GM12878 (cell line): ENCODE data around the gene KDM6B. TPM values are rescaled to one million over a fixed set of nuclear protein-coding genes. Genes with fewer than 3 reads are reported as not detected.

Experiments used
- ATAC-seq: fragments of 200-7000 bp; cut with Tn5 transposase; 3 replicates; pipeline ENCODE4 v1.9.1; 2020; ENCODE audit warnings: mild to moderate bottlenecking, moderate library complexity
- BruUV-seq: library from RNA; stranded (reverse); fragments of 400-500 nt; replicated peaks from 2 replicates; lab custom pipeline; 2021; lab: Mats Ljungman, UMichigan
- CTCF ChIA-PET: fragments of 300-600 bp; sonication (Branson Sonifier 250); formaldehyde crosslinking; extraction: SDS; loops from one replicate; lab custom pipeline; 2021; ENCODE audit warnings: inconsistent platforms; lab: Yijun Ruan, JAX
- POLR2A ChIA-PET: fragments of 350-600 bp; formaldehyde crosslinking; extraction: SDS; loops from one replicate; lab custom pipeline; 2021; ENCODE audit warnings: inconsistent platforms; lab: Charles Lee
- RAD21 ChIA-PET: fragments of 300-600 bp; sonication (Branson Sonifier 250); formaldehyde crosslinking; loops from one replicate; lab custom pipeline; 2023; ENCODE audit warnings: antibody characterized with exemption; ENCODE audit not compliant: unreplicated experiment; lab: Charles Lee
- SMC1A ChIA-PET: fragments of 300-600 bp; sonication (Branson Sonifier 250); formaldehyde crosslinking; loops from one replicate; lab custom pipeline; 2023; ENCODE audit not compliant: unreplicated experiment, uncharacterized antibody; lab: Charles Lee
- DNase-seq: peaks from one replicate; pipeline ENCODE4 v3.0.0-alpha.2; 2011; ENCODE audit warnings: low read depth, low spot score
- FAIRE-seq: peaks from 3 replicates; lab custom pipeline; 2011; peaks lifted over from hg19 to GRCh38; lab: Jason Lieb, UNC
- H2AFZ ChIP-seq: 2 replicates; pipeline ENCODE4 v1.6.0; 2011; ENCODE audit warnings: low read depth, low read length, control low read depth; ENCODE audit not compliant: control insufficient read depth
- H3K27ac ChIP-seq: 2 replicates; pipeline ENCODE4 v1.5.1; 2011; ENCODE audit warnings: control low read depth; ENCODE audit not compliant: control insufficient read depth, insufficient read depth
- H3K27me3 ChIP-seq, 2 experiments: replicated peaks in 1 of 2; 2 replicates each; pipeline versions ENCODE4 v1.6.0 to v1.6.1; 2011; ENCODE audit warnings: low read length in 1 of 2; ENCODE audit not compliant: control insufficient read depth in 2 of 2, insufficient read depth in 2 of 2
- H3K36me3 ChIP-seq, 2 experiments: 2 replicates each; pipeline ENCODE4 v1.5.1; 2011; ENCODE audit warnings: low read length in 1 of 2; ENCODE audit not compliant: control insufficient read depth in 2 of 2, insufficient read depth in 2 of 2
- H3K4me1 ChIP-seq: 2 replicates; pipeline ENCODE4 v1.6.1; 2011; ENCODE audit warnings: mild to moderate bottlenecking, low read length, moderate library complexity, mixed read lengths; ENCODE audit not compliant: control insufficient read depth, insufficient read depth
- H3K4me2 ChIP-seq: 2 replicates; pipeline ENCODE4 v1.6.0; 2011; ENCODE audit warnings: control low read depth; ENCODE audit not compliant: control insufficient read depth, insufficient read depth
- H3K4me3 ChIP-seq: fragments of 200-600 bp; sonication (generic); 2 replicates; pipeline ENCODE4 v1.5.1; 2016
- H3K79me2 ChIP-seq: 2 replicates; pipeline ENCODE4 v1.6.0; 2011; ENCODE audit warnings: low read length; ENCODE audit not compliant: control insufficient read depth, insufficient read depth
- H3K9ac ChIP-seq: 2 replicates; pipeline ENCODE4 v1.8.0; 2011; ENCODE audit warnings: low read length, control low read depth, mixed read lengths; ENCODE audit not compliant: control insufficient read depth, insufficient read depth
- H3K9me3 ChIP-seq: replicated peaks from 3 replicates; pipeline ENCODE4 v1.5.1; 2011; ENCODE audit warnings: mild to moderate bottlenecking, low read length; ENCODE audit not compliant: control insufficient read depth, insufficient read depth
- H4K20me1 ChIP-seq: 2 replicates; pipeline ENCODE4 v1.6.0; 2011; ENCODE audit not compliant: control insufficient read depth, insufficient read depth
- BMI1 ChIP-seq: fragments of 450-650 bp; IDR thresholded peaks from 2 replicates; pipeline ENCODE4 v1.6.1; 2016; ENCODE audit warnings: mild to moderate bottlenecking, moderate library complexity, borderline replicate concordance
- GATAD2B ChIP-seq: fragments of 450-650 bp; conservative IDR thresholded peaks from 2 replicates; pipeline ENCODE4 v1.6.1; 2017; ENCODE audit warnings: low read depth, mild to moderate bottlenecking, moderate library complexity
- IRF4 ChIP-seq: IDR thresholded peaks from 2 replicates; pipeline ENCODE4 v1.6.1; 2011; ENCODE audit warnings: low read depth, low read length
- KLF5 ChIP-seq: fragments of 450-650 bp; IDR thresholded peaks from 2 replicates; pipeline ENCODE4 v1.6.1; 2014; ENCODE audit warnings: mild to moderate bottlenecking; ENCODE audit not compliant: partially characterized antibody
- NFIC ChIP-seq: IDR thresholded peaks from 2 replicates; pipeline ENCODE4 v1.6.1; 2012; ENCODE audit warnings: low read depth, mild to moderate bottlenecking, inconsistent platforms, low read length, moderate library complexity
- NR2F1 ChIP-seq: fragments of 450-650 bp; conservative IDR thresholded peaks from 2 replicates; pipeline ENCODE4 v1.6.1; 2017; ENCODE audit warnings: mild to moderate bottlenecking
- POU2F2 ChIP-seq: IDR thresholded peaks from 3 replicates; pipeline ENCODE4 v1.6.1; 2011; ENCODE audit warnings: low read depth, mild to moderate bottlenecking, low read length, borderline replicate concordance
- RAD21 ChIP-seq: IDR thresholded peaks from 2 replicates; pipeline ENCODE4 v1.6.1; 2011; ENCODE audit warnings: mild to moderate bottlenecking, low read depth, low read length, moderate library complexity; ENCODE audit not compliant: insufficient read depth
- RFX5 ChIP-seq: IDR thresholded peaks from 2 replicates; pipeline ENCODE4 v1.6.1; 2011; ENCODE audit warnings: low read depth, low read length, improper control_type of control experiment
- SP1 ChIP-seq: IDR thresholded peaks from one replicate; pipeline ENCODE4 v1.6.1; 2011; ENCODE audit warnings: low read depth, low read length
- TARDBP ChIP-seq: IDR thresholded peaks from 2 replicates; pipeline ENCODE4 v1.6.1; 2016; ENCODE audit warnings: borderline replicate concordance
- ZBED1 ChIP-seq: IDR thresholded peaks from 2 replicates; pipeline ENCODE4 v1.6.1; 2016; ENCODE audit warnings: borderline replicate concordance
- whole genome bisulfite sequencing: methylation state at CpG from one replicate; pipeline ENCODE4 v1.1.6; 2016; ENCODE audit warnings: low lambda C conversion rate; ENCODE audit not compliant: insufficient replicate concordance, insufficient coverage; ENCODE audit errors: missing lambda C conversion rate; 5-methylcytosine and 5-hydroxymethylcytosine counted together
- in situ Hi-C: fragments of 300-500 bp; cut with MboI; formaldehyde crosslinking; loops from 9 replicates; pipeline ENCODE4 v1.14.3; 2018; ENCODE audit warnings: mixed read lengths
- intact Hi-C: fragments of 100-400 bp; cut with micrococcal nuclease; formaldehyde crosslinking; loops from one replicate; pipeline ENCODE4 v1.14.2; 2022; ENCODE audit not compliant: unreplicated experiment
- polyA plus RNA-seq, 11 experiments: library from polyadenylated mRNA; depleted of rRNA in 4 of 11; unstranded in 6 of 11; stranded (reverse) in 5 of 11; fragments of >200 nt; fragmentation: Nextera tagmentation in 4 of 11; fragmentation: Illumina TruSeq in 1 of 11; extraction: Ambion mirVana in 4 of 11; extraction: Trizol in 1 of 11; gene quantifications; 1 replicate in 1 of 11; 2 replicates in 10 of 11; pipeline versions ENCODE4 v1.2.1 to v1.2.3, GENCODE V29; 2011 to 2016; ENCODE audit warnings: inconsistent platforms in 2 of 11, missing spikeins in 2 of 11, low read depth in 1 of 11
- total RNA-seq, 4 experiments: library from RNA; depleted of rRNA in 3 of 4; stranded (reverse); fragments of >200 nt in 3 of 4; fragmentation: Illumina TruSeq in 1 of 4; extraction: Trizol in 1 of 4; gene quantifications; 2 replicates each; pipeline versions ENCODE4 v1.2.1 to v1.2.3, GENCODE V29; 2013 to 2021
- TF ChIP-seq, protein P1 (sequence below): IDR thresholded peaks from 2 replicates; pipeline ENCODE4 v1.6.1; 2012; ENCODE audit warnings: improper control_type of control experiment, low read depth, low read length; ENCODE audit not compliant: insufficient replicate concordance

KDM6B gene
- total and polyA plus RNA-seq, 10 of the 15 experiments (the other 5 are each of a cell fraction or from before 2014, with no cell fraction given) = 0.05 to 33.5 (median 2.3) TPM

- DNase-seq (peak; percentile 100), ATAC-seq (peak; percentile 91), FAIRE-seq (peak; percentile 95)
- Histone ChIP-seq H4K20me1 (no peaks in the 10 kb centered on the region; the same call in 1 of the 2 replicates), H3K27ac (peak within 1 kb of the TSS; percentile 96), H2AFZ (peak within 1 kb of the TSS; percentile 97), H3K27me3 (no peaks in the 10 kb centered on the region), H3K36me3 (peaks cover 5 to 11% of the 10 kb centered on the region in 2 experiments), H3K79me2 (peaks cover 17% of the 10 kb centered on the region), H3K4me3 (peak within 1 kb of the TSS; percentile 96), H3K4me2 (peak within 1 kb of the TSS; percentile 92), H3K4me1 (peaks cover 19% of the 10 kb centered on the region), H3K9ac (peak within 1 kb of the TSS; percentile 86), H3K9me3 (no peaks in the 10 kb centered on the region)
- intact Hi-C loops = loop anchor here (2.0 to 5.0 kb wide), 4 partner anchors 14 to 200 kb away; partner anchors contain the start of genes TP53 and WRAP53
- in situ Hi-C loops = no loop called here
- CTCF ChIA-PET = interaction anchor here (0.6 to 2.6 kb wide), 27 partner anchors 10 to 262 kb away, joined by 3 to 28 read pairs (median 6); partner anchors contain the start of genes CNTROB, KDM6B, RNF227 and TP53
- POLR2A ChIA-PET = interaction anchor here (0.5 to 1.9 kb wide), 16 partner anchors 12 to 619 kb away, joined by 3 to 14 read pairs (median 5); partner anchors contain the start of genes CNTROB, KDM6B, RNF227 and TRAPPC1
- BruUV-seq = TSS peak; percentile 87
- RAD21 ChIA-PET = interaction anchor here (0.7 to 3.1 kb wide), 21 partner anchors 13 to 360 kb away, joined by 3 to 44 read pairs (median 6); partner anchors contain the start of genes CNTROB, KDM6B, SAT2 and TP53
- SMC1A ChIA-PET = interaction anchor here (0.6 to 1.5 kb wide), 18 partner anchors 10 to 200 kb away, joined by 3 to 7 read pairs (median 5); partner anchors contain the start of genes CNTROB, KDM6B and TRAPPC1
- WGBS = under 1% methylated on average over 64 of the region's 64 CpGs
- TF ChIP-seq NR2F1 (no peak), GATAD2B (peak; percentile 66), RAD21 (no peak), KLF5 (no peak), NFIC (0 out of 2 replicates have a peak, but pooled peaks have one; percentile 40), ZBED1 (0 out of 2 replicates have a peak, but pooled peaks have one; percentile 19), BMI1 (peak; percentile 94), POU2F2 (peak; percentile 36; the same call in 1 of the 3 replicates), IRF4 (no peak), TARDBP (peak; percentile 52; the same call in 1 of the 2 replicates), RFX5 (peak; percentile 9; the same call in 1 of the 2 replicates), SP1 (peak; percentile 36)
- TF ChIP-seq, protein P1, sequence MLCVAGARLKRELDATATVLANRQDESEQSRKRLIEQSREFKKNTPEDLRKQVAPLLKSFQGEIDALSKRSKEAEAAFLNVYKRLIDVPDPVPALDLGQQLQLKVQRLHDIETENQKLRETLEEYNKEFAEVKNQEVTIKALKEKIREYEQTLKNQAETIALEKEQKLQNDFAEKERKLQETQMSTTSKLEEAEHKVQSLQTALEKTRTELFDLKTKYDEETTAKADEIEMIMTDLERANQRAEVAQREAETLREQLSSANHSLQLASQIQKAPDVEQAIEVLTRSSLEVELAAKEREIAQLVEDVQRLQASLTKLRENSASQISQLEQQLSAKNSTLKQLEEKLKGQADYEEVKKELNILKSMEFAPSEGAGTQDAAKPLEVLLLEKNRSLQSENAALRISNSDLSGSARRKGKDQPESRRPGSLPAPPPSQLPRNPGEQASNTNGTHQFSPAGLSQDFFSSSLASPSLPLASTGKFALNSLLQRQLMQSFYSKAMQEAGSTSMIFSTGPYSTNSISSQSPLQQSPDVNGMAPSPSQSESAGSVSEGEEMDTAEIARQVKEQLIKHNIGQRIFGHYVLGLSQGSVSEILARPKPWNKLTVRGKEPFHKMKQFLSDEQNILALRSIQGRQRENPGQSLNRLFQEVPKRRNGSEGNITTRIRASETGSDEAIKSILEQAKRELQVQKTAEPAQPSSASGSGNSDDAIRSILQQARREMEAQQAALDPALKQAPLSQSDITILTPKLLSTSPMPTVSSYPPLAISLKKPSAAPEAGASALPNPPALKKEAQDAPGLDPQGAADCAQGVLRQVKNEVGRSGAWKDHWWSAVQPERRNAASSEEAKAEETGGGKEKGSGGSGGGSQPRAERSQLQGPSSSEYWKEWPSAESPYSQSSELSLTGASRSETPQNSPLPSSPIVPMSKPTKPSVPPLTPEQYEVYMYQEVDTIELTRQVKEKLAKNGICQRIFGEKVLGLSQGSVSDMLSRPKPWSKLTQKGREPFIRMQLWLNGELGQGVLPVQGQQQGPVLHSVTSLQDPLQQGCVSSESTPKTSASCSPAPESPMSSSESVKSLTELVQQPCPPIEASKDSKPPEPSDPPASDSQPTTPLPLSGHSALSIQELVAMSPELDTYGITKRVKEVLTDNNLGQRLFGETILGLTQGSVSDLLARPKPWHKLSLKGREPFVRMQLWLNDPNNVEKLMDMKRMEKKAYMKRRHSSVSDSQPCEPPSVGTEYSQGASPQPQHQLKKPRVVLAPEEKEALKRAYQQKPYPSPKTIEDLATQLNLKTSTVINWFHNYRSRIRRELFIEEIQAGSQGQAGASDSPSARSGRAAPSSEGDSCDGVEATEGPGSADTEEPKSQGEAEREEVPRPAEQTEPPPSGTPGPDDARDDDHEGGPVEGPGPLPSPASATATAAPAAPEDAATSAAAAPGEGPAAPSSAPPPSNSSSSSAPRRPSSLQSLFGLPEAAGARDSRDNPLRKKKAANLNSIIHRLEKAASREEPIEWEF = no peak
Observed at GRCh38 chr17:7856811-7857712, 23.0 kb downstream of the KDM6B start, which contains the start of gene NAA38. TSS of gene NAA38 (minus strand) at chr17:7857559. CDS start at chr17:7857463, 96 bp downstream.
